Retinal pigment epithelial cell (primary cell): Measurements from ENCODE around the gene STAT5B.

Experiments used
- DNase-seq: peaks from one replicate; pipeline ENCODE4 v3.0.0-alpha.2; 2010; ENCODE audit warnings: low read depth
- H3K4me3 ChIP-seq: 2 replicates; pipeline ENCODE4 v1.5.1; 2011; ENCODE audit warnings: mild to moderate bottlenecking, low read length, control low read depth, moderate library complexity
- TF ChIP-seq, protein P1 (sequence below): conservative IDR thresholded peaks from 2 replicates; pipeline ENCODE4 v1.5.1; 2011; ENCODE audit warnings: low read depth, low read length, control low read depth, inconsistent platforms

Gene STAT5B

DNA sequence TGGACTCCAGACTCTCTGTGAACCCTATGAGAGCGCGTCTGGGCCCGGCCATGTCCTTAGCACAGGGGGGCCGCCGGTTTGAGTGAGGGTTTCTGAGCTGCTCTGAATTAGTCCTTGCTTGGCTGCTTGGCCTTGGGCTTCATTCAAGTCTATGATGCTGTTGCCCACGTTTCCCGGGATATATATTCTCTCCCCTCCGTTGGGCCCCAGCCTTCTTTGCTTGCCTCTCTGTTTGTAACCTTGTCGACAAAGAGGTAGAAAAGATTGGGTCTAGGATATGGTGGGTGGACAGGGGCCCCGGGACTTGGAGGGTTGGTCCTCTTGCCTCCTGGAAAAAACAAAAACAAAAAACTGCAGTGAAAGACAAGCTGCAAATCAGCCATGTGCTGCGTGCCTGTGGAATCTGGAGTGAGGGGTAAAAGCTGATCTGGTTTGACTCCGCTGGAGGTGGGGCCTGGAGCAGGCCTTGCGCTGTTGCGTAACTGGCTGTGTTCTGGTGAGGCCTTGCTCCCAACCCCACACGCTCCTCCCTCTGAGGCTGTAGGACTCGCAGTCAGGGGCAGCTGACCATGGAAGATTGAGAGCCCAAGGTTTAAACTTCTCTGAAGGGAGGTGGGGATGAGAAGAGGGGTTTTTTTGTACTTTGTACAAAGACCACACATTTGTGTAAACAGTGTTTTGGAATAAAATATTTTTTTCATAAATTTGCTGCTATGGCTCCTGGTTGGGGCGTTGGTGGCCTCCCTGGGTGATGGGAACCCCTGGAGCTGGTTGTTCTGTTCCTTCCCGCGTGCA is 35.2 kb upstream of the STAT5B start:
- peak; percentile 82 for DNase-seq
- no peak overlapping the region for H3K4me3 ChIP-seq
- TF ChIP-seq, protein P1, sequence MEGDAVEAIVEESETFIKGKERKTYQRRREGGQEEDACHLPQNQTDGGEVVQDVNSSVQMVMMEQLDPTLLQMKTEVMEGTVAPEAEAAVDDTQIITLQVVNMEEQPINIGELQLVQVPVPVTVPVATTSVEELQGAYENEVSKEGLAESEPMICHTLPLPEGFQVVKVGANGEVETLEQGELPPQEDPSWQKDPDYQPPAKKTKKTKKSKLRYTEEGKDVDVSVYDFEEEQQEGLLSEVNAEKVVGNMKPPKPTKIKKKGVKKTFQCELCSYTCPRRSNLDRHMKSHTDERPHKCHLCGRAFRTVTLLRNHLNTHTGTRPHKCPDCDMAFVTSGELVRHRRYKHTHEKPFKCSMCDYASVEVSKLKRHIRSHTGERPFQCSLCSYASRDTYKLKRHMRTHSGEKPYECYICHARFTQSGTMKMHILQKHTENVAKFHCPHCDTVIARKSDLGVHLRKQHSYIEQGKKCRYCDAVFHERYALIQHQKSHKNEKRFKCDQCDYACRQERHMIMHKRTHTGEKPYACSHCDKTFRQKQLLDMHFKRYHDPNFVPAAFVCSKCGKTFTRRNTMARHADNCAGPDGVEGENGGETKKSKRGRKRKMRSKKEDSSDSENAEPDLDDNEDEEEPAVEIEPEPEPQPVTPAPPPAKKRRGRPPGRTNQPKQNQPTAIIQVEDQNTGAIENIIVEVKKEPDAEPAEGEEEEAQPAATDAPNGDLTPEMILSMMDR = no peak

DNA sequence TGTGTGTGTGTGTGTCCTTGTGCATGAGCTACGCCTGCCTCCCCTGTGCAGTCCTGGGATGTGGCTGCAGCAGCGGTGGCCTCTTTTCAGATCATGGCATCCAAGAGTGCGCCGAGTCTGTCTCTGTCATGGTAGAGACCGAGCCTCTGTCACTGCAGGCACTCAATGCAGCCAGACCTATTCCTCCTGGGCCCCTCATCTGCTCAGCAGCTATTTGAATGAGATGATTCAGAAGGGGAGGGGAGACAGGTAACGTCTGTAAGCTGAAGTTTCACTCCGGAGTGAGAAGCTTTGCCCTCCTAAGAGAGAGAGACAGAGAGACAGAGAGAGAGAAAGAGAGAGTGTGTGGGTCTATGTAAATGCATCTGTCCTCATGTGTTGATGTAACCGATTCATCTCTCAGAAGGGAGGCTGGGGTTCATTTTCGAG is 34.6 kb upstream of the STAT5B start:
- DNase-seq = no peak
- H3K4me3 ChIP-seq = no peak overlapping the region
- TF ChIP-seq, protein P1 = no peak

DNA sequence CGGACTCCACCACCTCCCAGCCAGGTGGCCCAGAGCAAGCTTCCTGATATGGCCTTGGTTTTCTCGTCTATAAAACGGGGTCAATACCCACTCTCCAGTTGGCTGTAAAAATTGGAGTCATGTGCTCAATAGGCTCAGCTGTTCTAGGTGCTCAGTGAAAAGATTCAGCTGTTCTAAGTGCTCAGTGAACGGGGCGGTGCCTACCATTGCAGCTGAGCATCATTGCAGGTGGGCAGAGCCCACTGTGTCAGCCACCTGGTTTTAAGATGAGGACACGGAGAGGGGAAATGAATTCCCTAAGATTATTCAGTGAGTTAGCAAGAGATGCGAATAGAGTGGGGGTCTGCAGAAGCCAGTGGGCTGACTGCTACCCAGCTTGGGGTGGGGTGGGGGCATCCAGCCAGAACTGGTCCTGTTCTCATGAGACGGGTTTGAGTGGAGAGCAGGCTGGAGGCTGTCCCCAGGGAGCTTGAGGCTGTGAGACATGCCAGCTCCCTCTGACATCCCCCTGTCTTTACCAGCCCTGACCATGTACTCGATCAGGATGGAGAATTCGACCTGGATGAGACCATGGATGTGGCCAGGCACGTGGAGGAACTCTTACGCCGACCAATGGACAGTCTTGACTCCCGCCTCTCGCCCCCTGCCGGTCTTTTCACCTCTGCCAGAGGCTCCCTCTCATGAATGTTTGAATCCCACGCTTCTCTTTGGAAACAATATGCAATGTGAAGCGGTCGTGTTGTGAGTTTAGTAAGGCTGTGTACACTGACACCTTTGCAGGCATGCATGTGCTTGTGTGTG is 34.0 kb upstream of the STAT5B start:
- no peak for DNase-seq
- TF ChIP-seq, protein P1 = peak; percentile 19
- H3K4me3 ChIP-seq = no peak overlapping the region

DNA sequence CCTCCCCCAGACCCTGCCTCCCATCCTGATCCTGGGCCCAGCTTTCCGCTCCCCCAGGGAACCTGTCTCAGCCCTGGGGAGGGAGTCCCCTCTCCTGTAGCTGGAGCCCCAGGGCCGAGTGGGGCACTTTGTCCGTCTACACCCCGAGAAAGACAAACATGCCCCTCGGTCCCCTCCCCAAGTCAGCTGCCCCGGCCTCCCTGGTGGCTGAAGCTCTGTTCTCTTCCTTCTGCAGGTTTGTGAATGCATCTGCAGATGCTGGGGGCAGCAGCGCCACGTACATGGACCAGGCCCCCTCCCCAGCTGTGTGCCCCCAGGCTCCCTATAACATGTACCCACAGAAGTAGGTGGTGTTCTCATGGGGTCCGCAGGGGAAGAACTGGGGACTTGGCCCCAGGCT is 33.0 kb upstream of the STAT5B start:
- no peak for DNase-seq
- TF ChIP-seq, protein P1 = no peak
- H3K4me3 ChIP-seq = no peak overlapping the region

DNA sequence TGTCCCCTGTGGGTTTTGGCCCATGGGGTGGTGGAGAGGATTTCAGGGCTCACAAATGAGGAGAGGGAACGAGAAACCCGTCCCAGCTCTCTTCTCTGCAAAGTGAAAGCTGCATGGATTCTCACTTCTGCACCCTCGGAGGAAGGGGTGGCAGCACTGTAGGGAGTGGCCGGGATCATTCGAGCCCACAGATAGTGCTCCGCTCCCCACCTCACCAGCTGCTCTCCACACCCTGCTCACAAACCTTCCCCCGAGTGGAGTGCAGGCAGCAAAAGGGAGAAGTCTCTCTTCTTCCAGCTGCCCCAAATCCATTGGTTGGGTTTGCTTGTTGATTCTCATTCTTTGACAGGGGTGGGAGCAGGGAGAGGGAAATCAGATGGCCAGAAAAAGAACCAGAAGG is 32.3 kb upstream of the STAT5B start:
- no peak for DNase-seq
- TF ChIP-seq, protein P1 = no peak
- H3K4me3 ChIP-seq = no peak overlapping the region

DNA sequence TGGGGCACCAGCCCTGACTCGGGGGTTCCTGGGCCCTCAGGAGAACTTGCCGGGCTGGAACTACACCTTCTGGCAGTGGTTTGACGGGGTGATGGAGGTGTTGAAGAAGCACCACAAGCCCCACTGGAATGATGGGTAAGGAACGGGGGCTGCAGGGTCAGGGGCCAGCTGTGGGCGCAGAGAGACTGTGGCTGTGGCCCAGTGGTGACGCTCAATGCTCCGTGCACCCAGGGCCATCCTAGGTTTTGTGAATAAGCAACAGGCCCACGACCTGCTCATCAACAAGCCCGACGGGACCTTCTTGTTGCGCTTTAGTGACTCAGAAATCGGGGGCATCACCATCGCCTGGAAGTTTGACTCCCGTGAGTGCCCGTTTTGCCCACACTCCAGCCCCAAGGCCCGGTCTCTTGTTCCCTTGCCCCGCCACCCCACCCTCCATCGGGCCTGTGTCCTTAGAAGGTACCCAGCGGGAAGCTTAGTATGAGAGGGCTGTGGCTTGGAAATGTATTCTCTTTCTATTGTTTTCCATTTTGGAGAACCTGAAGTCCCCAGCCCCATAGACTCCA is 31.3 kb upstream of the STAT5B start:
- H3K4me3 ChIP-seq = no peak overlapping the region
- DNase-seq = no peak
- TF ChIP-seq, protein P1 = no peak
